AG04450 (cell line): ENCODE results near the gene BABAM2. TPM values are rescaled to one million over a fixed set of nuclear protein-coding genes. Genes with fewer than 3 reads are reported as not detected.

ENCODE experiments used
- CTCF ChIA-PET: fragments of 300-600, 350-600 bp; formaldehyde crosslinking; extraction: SDS; loops from one replicate; lab custom pipeline; 2022; ENCODE audit warnings: antibody characterized with exemption, inconsistent platforms; lab: Charles Lee
- POLR2A ChIA-PET: fragments of 350-600 bp; formaldehyde crosslinking; extraction: SDS; loops from one replicate; lab custom pipeline; 2021; ENCODE audit warnings: antibody characterized with exemption, inconsistent platforms; lab: Yijun Ruan, JAX
- DNase-seq: peaks from one replicate; pipeline ENCODE4 v3.0.0-alpha.2; 2011; ENCODE audit warnings: low read depth, low spot score
- H3K27ac ChIP-seq: one replicate; pipeline ENCODE4 v1.5.1; 2012; ENCODE audit warnings: low read depth, low read length, control low read depth
- H3K27me3 ChIP-seq: one replicate; pipeline ENCODE4 v1.6.0; 2012; ENCODE audit warnings: low read length; ENCODE audit not compliant: control insufficient read depth, insufficient read depth
- H3K4me3 ChIP-seq: 2 replicates; pipeline ENCODE4 v1.5.1; 2011; ENCODE audit warnings: mild to moderate bottlenecking, low read depth, low read length, control low read depth
- H3K9me3 ChIP-seq: 2 replicates; pipeline ENCODE4 v1.5.1; 2012; ENCODE audit warnings: low read length; ENCODE audit not compliant: control insufficient read depth, insufficient read depth
- polyA plus RNA-seq: library from polyadenylated mRNA; depleted of rRNA; stranded (reverse); fragments of >200 nt; gene quantifications from 2 replicates; pipeline ENCODE4 v1.2.3, GENCODE V29; 2011
- TF ChIP-seq, protein P1 (sequence below): IDR thresholded peaks from 2 replicates; pipeline ENCODE4 v1.5.1; 2011; ENCODE audit warnings: low read depth, low read length, control low read depth, inconsistent platforms

BABAM2 gene
- polyA plus RNA-seq, 1 experiment = 44.5 TPM

DNA sequence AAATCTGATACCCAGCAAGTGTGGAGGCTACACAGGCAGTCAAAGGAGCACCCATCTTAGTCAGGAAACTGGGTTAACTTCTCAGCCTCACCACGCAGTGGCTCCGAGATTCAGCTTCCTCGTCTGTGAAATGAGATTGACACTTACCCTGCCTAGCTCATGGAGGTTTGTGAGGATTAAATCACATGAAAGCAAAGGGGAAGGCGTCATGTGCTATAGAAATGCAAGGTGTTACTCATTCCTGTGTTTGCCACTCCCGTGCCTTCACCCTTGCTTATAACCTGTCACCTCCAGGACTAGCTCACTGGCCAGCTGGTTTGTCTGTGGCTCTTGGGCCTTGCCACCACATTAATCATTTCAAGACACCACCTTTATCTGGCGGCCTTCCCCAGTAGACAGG, 383.2 kb downstream of the BABAM2 start:
- no peak overlapping the region for H3K4me3 ChIP-seq
- TF ChIP-seq, protein P1, sequence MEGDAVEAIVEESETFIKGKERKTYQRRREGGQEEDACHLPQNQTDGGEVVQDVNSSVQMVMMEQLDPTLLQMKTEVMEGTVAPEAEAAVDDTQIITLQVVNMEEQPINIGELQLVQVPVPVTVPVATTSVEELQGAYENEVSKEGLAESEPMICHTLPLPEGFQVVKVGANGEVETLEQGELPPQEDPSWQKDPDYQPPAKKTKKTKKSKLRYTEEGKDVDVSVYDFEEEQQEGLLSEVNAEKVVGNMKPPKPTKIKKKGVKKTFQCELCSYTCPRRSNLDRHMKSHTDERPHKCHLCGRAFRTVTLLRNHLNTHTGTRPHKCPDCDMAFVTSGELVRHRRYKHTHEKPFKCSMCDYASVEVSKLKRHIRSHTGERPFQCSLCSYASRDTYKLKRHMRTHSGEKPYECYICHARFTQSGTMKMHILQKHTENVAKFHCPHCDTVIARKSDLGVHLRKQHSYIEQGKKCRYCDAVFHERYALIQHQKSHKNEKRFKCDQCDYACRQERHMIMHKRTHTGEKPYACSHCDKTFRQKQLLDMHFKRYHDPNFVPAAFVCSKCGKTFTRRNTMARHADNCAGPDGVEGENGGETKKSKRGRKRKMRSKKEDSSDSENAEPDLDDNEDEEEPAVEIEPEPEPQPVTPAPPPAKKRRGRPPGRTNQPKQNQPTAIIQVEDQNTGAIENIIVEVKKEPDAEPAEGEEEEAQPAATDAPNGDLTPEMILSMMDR = no peak
- no peaks in the 10 kb centered on the region for H3K27me3 ChIP-seq
- ChIA-PET POLR2A (no interaction called here), CTCF (interaction anchor here (1.7 kb wide), 1 partner anchor 551 kb away, joined by 6 read pairs; no protein-coding TSS in a partner anchor)
- H3K27ac ChIP-seq = no peak overlapping the region
- H3K9me3 ChIP-seq = no peaks in the 10 kb centered on the region
- no peak for DNase-seq

DNA sequence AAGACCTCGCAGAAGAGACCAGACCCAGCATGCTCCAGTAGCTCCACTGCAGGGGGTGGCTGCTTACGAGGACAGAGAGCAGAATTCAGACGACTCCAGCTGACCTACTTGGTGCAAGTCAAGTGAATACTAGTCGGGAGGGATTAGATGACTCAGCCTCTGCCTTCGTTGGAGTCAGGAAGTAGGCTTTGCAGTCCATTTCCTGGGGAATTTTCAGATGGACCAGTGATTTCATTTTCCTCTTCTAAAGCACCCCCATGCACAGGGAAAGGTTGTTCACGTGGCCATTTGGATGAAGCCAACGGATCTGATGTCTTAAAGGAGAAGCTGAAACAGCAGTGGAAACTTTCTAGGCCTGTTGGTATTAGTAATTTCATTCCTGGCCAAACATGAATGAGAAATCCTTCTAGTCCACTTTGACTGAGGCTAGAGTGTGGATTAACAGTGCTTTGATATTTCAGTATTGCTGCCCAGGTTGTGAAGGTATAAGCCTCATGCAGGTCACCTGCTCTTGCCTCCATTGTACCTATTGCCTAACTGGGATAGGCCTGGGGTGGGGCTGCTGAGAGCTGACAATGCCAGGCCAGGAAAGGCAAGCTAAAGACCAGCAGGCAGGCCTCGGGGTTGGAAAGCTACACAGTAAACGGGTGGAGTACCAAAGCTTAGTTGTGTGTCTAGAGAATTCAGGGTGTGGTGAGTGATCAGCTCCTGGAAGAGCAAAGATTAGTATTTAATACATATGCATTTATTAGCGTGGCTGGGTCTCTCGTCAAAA, 384.6 kb downstream of the BABAM2 start:
- ChIA-PET POLR2A (interaction anchor here (0.7 to 1.6 kb wide), 7 partner anchors 21 to 117 kb away, joined by 3 to 12 read pairs (median 5); partner anchors contain the start of gene FOSL2), CTCF (interaction anchor here (0.9 kb wide), 1 partner anchor 552 kb away, joined by 5 read pairs; no protein-coding TSS in a partner anchor)
- TF ChIP-seq, protein P1 = no peak

DNA sequence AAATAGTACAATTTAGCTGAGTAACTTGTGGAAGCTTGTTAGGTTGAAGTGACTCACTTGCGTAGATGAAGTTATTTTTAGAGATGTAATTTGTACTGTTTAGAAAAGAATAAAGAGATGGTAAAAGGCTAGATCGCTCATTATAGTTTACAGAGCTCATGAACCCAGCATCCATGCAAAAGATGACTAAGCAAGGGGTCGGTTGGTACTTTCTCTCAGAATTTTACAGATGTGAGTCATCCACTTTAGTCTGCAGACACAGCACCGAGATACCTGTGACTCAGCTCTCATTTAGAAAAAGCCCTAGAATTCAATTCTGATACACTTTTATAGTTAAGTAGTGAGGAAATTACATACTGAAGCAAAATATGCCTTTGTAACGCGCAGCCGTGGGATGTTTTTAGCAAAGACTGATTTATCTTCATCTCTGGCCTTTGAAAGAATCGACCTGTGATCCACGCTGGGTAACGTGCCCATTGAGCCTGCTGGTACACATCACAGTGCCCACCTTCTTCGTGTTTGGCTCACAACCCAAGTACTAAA, 385.6 kb downstream of the BABAM2 start:
- Histone ChIP-seq H3K4me3 (no peak overlapping the region), H3K27me3 (no peaks in the 10 kb centered on the region), H3K9me3 (no peaks in the 10 kb centered on the region), H3K27ac (peak overlapping the region; percentile 95)
- ChIA-PET POLR2A (interaction anchor here (0.7 to 1.6 kb wide), 11 partner anchors 11 to 476 kb away, joined by 3 to 12 read pairs (median 5); partner anchors contain the start of genes FOSL2 and PPP1CB), CTCF (interaction anchor here (0.6 to 0.9 kb wide), 3 partner anchors 9 to 553 kb away, joined by 3 to 5 read pairs (median 3); no protein-coding TSS in a partner anchor)
- peak; percentile 97 for DNase-seq
- TF ChIP-seq, protein P1 = no peak

More for the DNA sequence above, 384.6 kb downstream of the BABAM2 start:
- H3K27ac ChIP-seq = peak overlapping the region; percentile 98
- DNase-seq = peak; percentile 81
- H3K4me3 ChIP-seq = no peak overlapping the region
- H3K27me3 ChIP-seq = no peaks in the 10 kb centered on the region
- no peaks in the 10 kb centered on the region for H3K9me3 ChIP-seq

DNA sequence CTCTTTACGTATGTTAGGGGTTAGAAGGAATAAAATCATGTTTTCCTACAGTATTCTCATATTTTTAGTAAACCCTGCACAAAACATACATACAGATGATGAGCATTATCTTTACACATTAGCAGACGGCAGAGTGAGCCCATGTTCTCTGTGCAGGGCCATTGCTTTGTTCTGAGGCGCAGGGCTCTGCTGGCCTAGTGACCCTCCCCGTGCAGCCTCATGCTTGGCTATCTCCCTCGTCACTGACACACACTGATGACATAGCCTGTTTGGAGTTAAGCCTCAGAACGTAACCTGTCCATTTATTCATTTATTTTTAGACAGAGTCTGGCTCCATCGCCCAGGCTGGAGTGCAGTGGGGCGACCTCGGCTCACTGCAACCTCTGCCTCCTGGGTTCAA, 386.3 kb downstream of the BABAM2 start:
- TF ChIP-seq, protein P1 = no peak
- no peaks in the 10 kb centered on the region for H3K9me3 ChIP-seq
- DNase-seq = no peak
- POLR2A ChIA-PET = interaction anchor here (0.7 to 1.5 kb wide), 3 partner anchors 10 to 115 kb away, joined by 3 to 12 read pairs (median 4); partner anchors contain the start of gene FOSL2
- CTCF ChIA-PET = no interaction called here
- H3K27me3 ChIP-seq = no peaks in the 10 kb centered on the region
- no peak overlapping the region for H3K4me3 ChIP-seq
- H3K27ac ChIP-seq = peak overlapping the region; percentile 95
